Fibroblast of lung (primary cell): ENCODE results near the gene RNF224. TPM values are rescaled to one million over a fixed set of nuclear protein-coding genes. Genes with fewer than 3 reads are reported as not detected.
A peak's percentile ranks its signal among the peaks of the same experiment; 100 is the strongest.
"Not testable (repeated sequence)": the region's sequence is repeated elsewhere in the genome, so short reads cannot be mapped to it uniquely, and the experiment has no call there.

Experiments
- DNase-seq, 2 donors: peaks; one replicate each; pipeline versions ENCODE4 v3.0.0 to v3.0.0-alpha.2; 2010; ENCODE audit warnings: low read depth in 2 of 2
- H2AFZ ChIP-seq: 2 replicates; pipeline ENCODE4 v1.5.1; 2012; ENCODE audit warnings: low read length, control low read depth, inconsistent platforms
- H3K27ac ChIP-seq: 2 replicates; pipeline ENCODE4 v1.5.1; 2011; ENCODE audit warnings: low read length, control low read depth; ENCODE audit not compliant: insufficient read depth
- H3K27me3 ChIP-seq: 2 replicates; pipeline ENCODE4 v1.5.1; 2011; ENCODE audit warnings: mild to moderate bottlenecking, low read length; ENCODE audit not compliant: control insufficient read depth, insufficient read depth
- H3K36me3 ChIP-seq: 2 replicates; pipeline ENCODE4 v1.5.1; 2011; ENCODE audit warnings: low read length; ENCODE audit not compliant: control insufficient read depth, insufficient read depth
- H3K4me1 ChIP-seq: 2 replicates; pipeline ENCODE4 v1.5.1; 2011; ENCODE audit warnings: low read length; ENCODE audit not compliant: control insufficient read depth, insufficient read depth; ENCODE audit errors: extremely low read depth
- H3K4me2 ChIP-seq: 2 replicates; pipeline ENCODE4 v1.5.1; 2011; ENCODE audit warnings: low read length, control low read depth; ENCODE audit not compliant: insufficient read depth; ENCODE audit errors: extremely low read depth
- H3K4me3 ChIP-seq, 4 experiments: fragments of 200-600 bp in 1 of 4; sonication (generic) in 1 of 4; replicated peaks in 1 of 4; 2 replicates each; pipeline ENCODE4 v1.5.1; 2011 to 2016; ENCODE audit warnings: low read length in 4 of 4, low read depth in 3 of 4, mild to moderate bottlenecking in 3 of 4, control low read depth in 2 of 4, inconsistent platforms in 1 of 4, mixed read lengths in 1 of 4; ENCODE audit not compliant: insufficient read depth in 1 of 4; ENCODE audit errors: control extremely low read depth in 1 of 4
- H3K79me2 ChIP-seq: 2 replicates; pipeline ENCODE4 v1.5.1; 2012; ENCODE audit warnings: mild to moderate bottlenecking, low read length, inconsistent platforms; ENCODE audit not compliant: control insufficient read depth, insufficient read depth
- H3K9ac ChIP-seq: 2 replicates; pipeline ENCODE4 v1.5.1; 2011; ENCODE audit warnings: mild to moderate bottlenecking, low read length, control low read depth; ENCODE audit not compliant: insufficient read depth
- H3K9me3 ChIP-seq: 2 replicates; pipeline ENCODE4 v1.5.1; 2012; ENCODE audit warnings: low read depth, low read length; ENCODE audit not compliant: control insufficient read depth, insufficient read depth
- H4K20me1 ChIP-seq: 2 replicates; pipeline ENCODE4 v1.5.1; 2011; ENCODE audit warnings: low read length; ENCODE audit not compliant: control insufficient read depth, insufficient read depth; ENCODE audit errors: extremely low read depth
- EZH2 ChIP-seq: IDR thresholded peaks from 2 replicates; pipeline ENCODE4 v1.5.1; 2012; ENCODE audit warnings: low read length, control low read depth, mild to moderate bottlenecking; ENCODE audit errors: missing control alignments
- polyA plus RNA-seq, 2 donors: library from polyadenylated mRNA; depleted of rRNA in 1 of 2; stranded (reverse) in 1 of 2; unstranded in 1 of 2; fragments of >200 nt; gene quantifications; 2 replicates each; pipeline ENCODE4 v1.2.1, GENCODE V29; 2011 to 2012; ENCODE audit warnings: missing spikeins in 1 of 2
- total RNA-seq: library from RNA; depleted of rRNA; stranded (reverse); fragments of >200 nt; gene quantifications from 2 replicates; pipeline ENCODE4 v1.2.1, GENCODE V29; 2014
- TF ChIP-seq, protein P1 (sequence below), 2 donors: IDR thresholded peaks in 1 of 2; conservative IDR thresholded peaks in 1 of 2; 1 replicate in 1 of 2; 2 replicates in 1 of 2; pipeline ENCODE4 v1.5.1; 2011 to 2012; ENCODE audit warnings: low read length in 2 of 2, control low read depth in 1 of 2, inconsistent platforms in 1 of 2, low read depth in 1 of 2, mild to moderate bottlenecking in 1 of 2

Gene RNF224
- total and polyA plus RNA-seq, 2 donors (not counting 1 experiment from before 2014, with no cell fraction given), result under 0.01 TPM; not detected in 1

DNA sequence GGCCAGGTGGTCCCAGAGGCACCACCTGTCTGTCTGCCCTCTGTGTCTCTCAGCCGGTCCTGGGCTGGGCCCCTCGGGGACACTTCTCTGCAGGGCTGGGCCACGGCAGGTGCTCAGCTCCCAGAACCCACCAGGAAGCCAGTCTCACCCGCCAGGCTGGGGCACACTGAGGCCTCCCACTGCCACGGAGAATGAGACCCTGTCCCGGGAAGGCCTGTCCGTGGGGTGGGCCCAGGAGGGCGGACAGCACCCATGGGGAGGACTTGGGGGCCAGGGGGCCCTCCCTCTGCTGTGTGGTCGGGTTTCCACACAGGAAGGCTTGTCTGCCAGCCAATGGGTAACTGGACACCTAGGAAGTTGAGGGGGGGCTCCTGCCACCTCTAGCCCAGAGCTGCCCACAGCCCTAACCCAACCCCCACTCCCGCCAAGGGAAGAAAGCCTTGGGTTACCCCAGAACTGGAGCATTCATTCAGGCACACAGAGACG is 9.7 kb downstream of the RNF224 start:
- H3K27me3 ChIP-seq, result no peaks in the 10 kb centered on the region
- no peak overlapping the region for H3K4me2 ChIP-seq
- H3K27ac ChIP-seq, result no peak overlapping the region
- H4K20me1 ChIP-seq, result no peaks in the 10 kb centered on the region
- peaks cover 3% of the 10 kb centered on the region for H3K36me3 ChIP-seq
- no peaks in the 10 kb centered on the region for H3K9me3 ChIP-seq
- H3K79me2 ChIP-seq, result peaks cover 18% of the 10 kb centered on the region
- no peak for TF ChIP-seq EZH2
- H2AFZ ChIP-seq, result no peak overlapping the region
- H3K4me1 ChIP-seq, result peaks cover 2% of the 10 kb centered on the region
- no peak overlapping the region for H3K4me3 ChIP-seq
- DNase-seq, result no peak
- H3K9ac ChIP-seq, result no peak overlapping the region

DNA sequence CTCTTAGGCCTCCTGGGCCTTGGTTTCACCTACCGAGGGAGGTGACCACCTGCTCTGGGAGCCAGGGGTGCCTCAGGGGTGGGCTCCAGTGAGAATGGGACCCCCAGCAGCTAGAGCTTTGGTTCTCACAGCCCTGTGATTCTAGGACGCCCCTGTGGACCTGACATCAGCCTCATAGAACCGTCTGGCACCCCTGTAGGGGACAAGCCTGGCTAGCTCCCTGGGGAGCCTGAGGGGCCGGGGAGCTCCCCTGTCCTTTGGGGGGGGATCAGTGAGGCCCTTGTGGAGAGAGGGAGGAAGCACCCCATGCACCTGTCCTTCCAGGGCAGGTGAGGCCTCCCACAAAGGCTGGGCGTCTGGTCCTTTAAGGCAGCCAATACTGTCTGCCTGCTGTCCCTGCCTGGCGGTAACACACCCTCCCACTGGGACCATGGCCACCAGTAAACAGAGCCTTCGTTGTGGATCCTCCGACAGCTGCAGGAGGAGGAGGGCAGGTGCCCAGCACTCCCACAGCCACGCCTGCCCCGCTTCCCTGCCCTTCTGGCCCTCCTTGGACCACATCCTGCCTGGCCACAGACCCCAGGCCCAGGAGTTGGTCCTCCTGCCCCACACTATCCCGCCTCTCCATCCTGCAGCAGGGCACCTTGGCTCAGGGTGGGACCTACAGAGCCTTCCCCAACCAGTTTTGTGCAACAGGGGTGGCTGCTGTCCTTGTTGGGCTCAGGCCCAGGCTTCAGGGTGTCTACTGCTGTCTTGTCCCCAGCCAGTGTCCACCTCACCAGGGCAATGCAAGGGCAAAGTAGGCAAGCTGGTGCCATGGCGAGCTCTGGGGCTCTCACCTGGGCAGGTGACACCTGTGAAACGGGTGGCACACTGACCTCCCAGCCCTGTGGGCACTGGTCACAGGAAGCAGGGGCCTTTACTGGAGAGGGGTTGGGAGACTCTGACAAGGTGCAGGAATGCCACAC is 10.7 kb downstream of the RNF224 start:
- Histone ChIP-seq H3K4me1 (peaks cover 6% of the 10 kb centered on the region), H2AFZ (no peak overlapping the region), H3K36me3 (peaks cover 13% of the 10 kb centered on the region), H3K27me3 (no peaks in the 10 kb centered on the region), H3K9me3 (no peaks in the 10 kb centered on the region), H3K79me2 (peaks cover 29% of the 10 kb centered on the region), H3K27ac (no peak overlapping the region), H3K9ac (no peak overlapping the region), H3K4me2 (no peak overlapping the region), H3K4me3 (no peak overlapping the region), H4K20me1 (no peaks in the 10 kb centered on the region)
- no peak for DNase-seq
- TF ChIP-seq, protein P1, sequence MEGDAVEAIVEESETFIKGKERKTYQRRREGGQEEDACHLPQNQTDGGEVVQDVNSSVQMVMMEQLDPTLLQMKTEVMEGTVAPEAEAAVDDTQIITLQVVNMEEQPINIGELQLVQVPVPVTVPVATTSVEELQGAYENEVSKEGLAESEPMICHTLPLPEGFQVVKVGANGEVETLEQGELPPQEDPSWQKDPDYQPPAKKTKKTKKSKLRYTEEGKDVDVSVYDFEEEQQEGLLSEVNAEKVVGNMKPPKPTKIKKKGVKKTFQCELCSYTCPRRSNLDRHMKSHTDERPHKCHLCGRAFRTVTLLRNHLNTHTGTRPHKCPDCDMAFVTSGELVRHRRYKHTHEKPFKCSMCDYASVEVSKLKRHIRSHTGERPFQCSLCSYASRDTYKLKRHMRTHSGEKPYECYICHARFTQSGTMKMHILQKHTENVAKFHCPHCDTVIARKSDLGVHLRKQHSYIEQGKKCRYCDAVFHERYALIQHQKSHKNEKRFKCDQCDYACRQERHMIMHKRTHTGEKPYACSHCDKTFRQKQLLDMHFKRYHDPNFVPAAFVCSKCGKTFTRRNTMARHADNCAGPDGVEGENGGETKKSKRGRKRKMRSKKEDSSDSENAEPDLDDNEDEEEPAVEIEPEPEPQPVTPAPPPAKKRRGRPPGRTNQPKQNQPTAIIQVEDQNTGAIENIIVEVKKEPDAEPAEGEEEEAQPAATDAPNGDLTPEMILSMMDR (conservative IDR thresholded peaks at IDR 0.05 in 1 of 2, IDR thresholded peaks at IDR 0.05 in 1 of 2; ENCODE audit: low read depth in 1 of 2, low read length in 2 of 2), result no peak
- no peak for TF ChIP-seq EZH2

DNA sequence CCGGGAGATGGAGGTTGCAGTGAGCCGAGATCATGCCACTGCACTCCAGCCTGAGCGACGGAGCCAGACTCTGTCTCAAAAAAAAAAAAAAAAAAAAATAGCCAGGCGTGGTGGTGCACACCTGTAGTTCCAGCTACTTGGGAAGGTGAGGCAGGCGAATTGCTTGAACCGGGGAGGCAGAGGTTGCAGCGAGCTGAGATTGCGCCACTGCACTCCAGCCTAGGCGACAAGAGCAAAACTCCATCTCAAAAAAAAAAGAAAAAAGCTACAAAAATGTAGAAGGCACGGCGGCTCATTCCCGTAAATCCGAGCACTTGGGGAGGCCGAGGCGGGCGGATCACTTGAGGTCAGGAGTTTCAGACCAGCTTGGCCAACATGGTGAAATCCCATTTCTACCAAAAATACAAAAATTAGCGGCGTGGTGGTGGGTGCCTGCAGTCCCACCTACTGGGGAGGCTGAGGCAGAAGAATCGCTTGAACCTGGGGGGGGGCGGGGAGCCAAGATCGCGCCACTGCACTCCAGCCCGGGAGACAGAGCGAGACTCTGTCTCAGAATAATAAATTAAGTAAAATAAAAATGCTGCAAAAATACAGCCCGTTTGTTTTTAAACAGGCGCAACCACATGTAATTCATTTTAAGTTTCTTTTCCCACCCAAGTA is 12.4 kb downstream of the RNF224 start:
- not testable (repeated sequence) for H3K4me1 ChIP-seq, DNase-seq, H4K20me1 ChIP-seq, H3K9me3 ChIP-seq, H2AFZ ChIP-seq, H3K27me3 ChIP-seq
- H3K4me2 ChIP-seq, result peak overlapping the region; percentile 96
- peak overlapping the region; percentile 61 to 76 (median 72) for H3K4me3 ChIP-seq
- H3K36me3 ChIP-seq, result peaks cover 18% of the 10 kb centered on the region
- H3K27ac ChIP-seq, result peak overlapping the region; percentile 95
- peaks cover 38% of the 10 kb centered on the region for H3K79me2 ChIP-seq
- H3K9ac ChIP-seq, result peak overlapping the region; percentile 89
